Common myeloid progenitor, CD34-positive (primary cell): ENCODE results near the gene C8G.

Experiments
- CTCF ChIA-PET: fragments of 350-600 bp; sonication (Branson Sonifier 250); formaldehyde crosslinking; loops from one replicate; lab custom pipeline; 2021; ENCODE audit warnings: antibody characterized with exemption; lab: Charles Lee
- POLR2A ChIA-PET: fragments of 350-600 bp; sonication (Branson Sonifier 250); formaldehyde crosslinking; loops from one replicate; lab custom pipeline; 2021; ENCODE audit warnings: antibody characterized with exemption; lab: Charles Lee
- DNase-seq, 3 donors: peaks; one replicate each; pipeline versions ENCODE4 v3.0.0 to v3.0.0-alpha.2; 2013
- H3K27ac ChIP-seq, 2 experiments: 1 replicate in 1 of 2; 2 replicates in 1 of 2; pipeline ENCODE4 v1.7.0; 2013; ENCODE audit warnings: inconsistent platforms in 2 of 2, low read length in 2 of 2, mild to moderate bottlenecking in 2 of 2, low read depth in 1 of 2, moderate library complexity in 1 of 2; ENCODE audit not compliant: severe bottlenecking in 2 of 2, insufficient read depth in 1 of 2, poor library complexity in 1 of 2
- H3K27me3 ChIP-seq, 5 experiments: replicated peaks in 2 of 5; 1 replicate in 3 of 5; 2 replicates in 2 of 5; pipeline versions ENCODE4 v1.6.1 to v1.7.0; 2013; ENCODE audit warnings: low read length in 4 of 5, mild to moderate bottlenecking in 2 of 5, moderate library complexity in 2 of 5, inconsistent platforms in 1 of 5; ENCODE audit not compliant: insufficient read depth in 5 of 5, control insufficient read depth in 4 of 5
- H3K36me3 ChIP-seq, 4 experiments: 1 replicate in 2 of 4; 2 replicates in 2 of 4; pipeline versions ENCODE4 v1.6.1 to v1.7.0; 2013; ENCODE audit warnings: low read length in 3 of 4, control low read depth in 1 of 4, mild to moderate bottlenecking in 1 of 4; ENCODE audit not compliant: control insufficient read depth in 4 of 4, insufficient read depth in 4 of 4
- H3K4me1 ChIP-seq, 4 experiments: 1 replicate in 3 of 4; 2 replicates in 1 of 4; pipeline versions ENCODE4 v1.6.1 to v1.7.1; 2013; ENCODE audit warnings: low read length in 3 of 4, mild to moderate bottlenecking in 3 of 4, control low read depth in 1 of 4, inconsistent platforms in 1 of 4, moderate library complexity in 1 of 4; ENCODE audit not compliant: control insufficient read depth in 4 of 4, insufficient read depth in 4 of 4; ENCODE audit errors: control extremely low read depth in 1 of 4
- H3K4me3 ChIP-seq, 7 experiments: 1 replicate in 4 of 7; 2 replicates in 3 of 7; pipeline versions ENCODE4 v1.5.1 to v1.7.0; 2013; ENCODE audit warnings: mild to moderate bottlenecking in 7 of 7, low read length in 6 of 7, moderate library complexity in 6 of 7, inconsistent platforms in 2 of 7, low read depth in 2 of 7, control low read depth in 1 of 7; ENCODE audit not compliant: insufficient read depth in 4 of 7, control insufficient read depth in 1 of 7; ENCODE audit errors: extremely low read depth in 1 of 7
- H3K9me3 ChIP-seq, 5 experiments: 1 replicate in 4 of 5; 2 replicates in 1 of 5; pipeline versions ENCODE4 v1.6.1 to v1.7.1; 2013; ENCODE audit warnings: low read length in 4 of 5, mild to moderate bottlenecking in 2 of 5, inconsistent platforms in 1 of 5, low read depth in 1 of 5, moderate library complexity in 1 of 5; ENCODE audit not compliant: control insufficient read depth in 4 of 5, insufficient read depth in 2 of 5; ENCODE audit errors: control extremely low read depth in 1 of 5
- WGBS: methylation state at CpG from one replicate; pipeline ENCODE4 v1.1.5; 2013; ENCODE audit not compliant: insufficient coverage; 5-methylcytosine and 5-hydroxymethylcytosine counted together

The C8G gene

GRCh38 chr9:136953771-136954269 is 8.8 kb downstream of the C8G start:
- no peak overlapping the region for H3K27ac ChIP-seq
- DNase-seq, result no peak
- 90% methylated on average over 14 of the region's 19 CpGs for whole genome bisulfite sequencing
- H3K9me3 ChIP-seq, result no peaks in the 10 kb centered on the region
- CTCF ChIA-PET, result no interaction called here
- no peaks in the 10 kb centered on the region for H3K27me3 ChIP-seq
- POLR2A ChIA-PET, result no interaction called here
- peaks cover 0 to 16% (median 12%) of the 10 kb centered on the region in 4 experiments for H3K4me1 ChIP-seq
- H3K36me3 ChIP-seq, result no peaks in the 10 kb centered on the region
- no peak overlapping the region for H3K4me3 ChIP-seq

GRCh38 chr9:136954270-136955083 is 9.4 kb downstream of the C8G start:
- Histone ChIP-seq H3K9me3 (no peaks in the 10 kb centered on the region), H3K36me3 (no peaks in the 10 kb centered on the region), H3K27me3 (no peaks in the 10 kb centered on the region), H3K4me3 (no peak overlapping the region), H3K27ac (no peak overlapping the region), H3K4me1 (peaks cover 0 to 10% (median 7%) of the 10 kb centered on the region in 4 experiments)
- 94% methylated on average over 14 of the region's 25 CpGs for WGBS
- DNase-seq, result no peak
- ChIA-PET POLR2A (no interaction called here), CTCF (interaction anchor here (1.1 to 1.4 kb wide), 2 partner anchors 75 to 81 kb away, joined by 3 read pairs; no protein-coding TSS in a partner anchor)

GRCh38 chr9:136955202-136955942 is 10.3 kb downstream of the C8G start:
- WGBS, result 93% methylated on average over 14 of the region's 14 CpGs
- CTCF ChIA-PET, result interaction anchor here (1.1 to 1.4 kb wide), 2 partner anchors 74 to 80 kb away, joined by 3 read pairs; no protein-coding TSS in a partner anchor
- DNase-seq, result no peak
- Histone ChIP-seq H3K4me3 (no peak overlapping the region), H3K9me3 (no peaks in the 10 kb centered on the region), H3K36me3 (no peaks in the 10 kb centered on the region), H3K27me3 (no peaks in the 10 kb centered on the region), H3K4me1 (peaks cover 0 to 4% (median 3%) of the 10 kb centered on the region in 4 experiments), H3K27ac (no peak overlapping the region)
- POLR2A ChIA-PET, result no interaction called here

GRCh38 chr9:136955943-136956335 is 10.9 kb downstream of the C8G start:
- H3K9me3 ChIP-seq, result no peaks in the 10 kb centered on the region
- WGBS, result 95% methylated on average over 4 of the region's 9 CpGs
- CTCF ChIA-PET, result interaction anchor here (1.1 to 1.4 kb wide), 2 partner anchors 73 to 79 kb away, joined by 3 read pairs; no protein-coding TSS in a partner anchor

GRCh38 chr9:136956604-136957003 is 11.6 kb downstream of the C8G start:
- CTCF ChIA-PET, result no interaction called here
- Histone ChIP-seq H3K4me1 (no peaks in the 10 kb centered on the region), H3K36me3 (no peaks in the 10 kb centered on the region), H3K9me3 (no peaks in the 10 kb centered on the region), H3K27ac (no peak overlapping the region), H3K27me3 (no peaks in the 10 kb centered on the region), H3K4me3 (no peak overlapping the region)
- 96% methylated on average over 3 of the region's 4 CpGs for WGBS
- DNase-seq, result no peak
- POLR2A ChIA-PET, result no interaction called here

More at GRCh38 chr9:136955943-136956335, 10.9 kb downstream of the C8G start:
- no peak overlapping the region for H3K4me3 ChIP-seq
- no peak overlapping the region for H3K27ac ChIP-seq
- no peaks in the 10 kb centered on the region for H3K36me3 ChIP-seq
- POLR2A ChIA-PET, result no interaction called here
- H3K27me3 ChIP-seq, result no peaks in the 10 kb centered on the region
- no peak for DNase-seq
- no peaks in the 10 kb centered on the region for H3K4me1 ChIP-seq

GRCh38 chr9:136957461-136957860 is 12.4 kb downstream of the C8G start:
- DNase-seq, result no peak
- CTCF ChIA-PET, result no interaction called here
- POLR2A ChIA-PET, result no interaction called here
- H3K27me3 ChIP-seq, result no peaks in the 10 kb centered on the region
- 100% methylated on average over 1 of the region's 1 CpG for WGBS
- H3K9me3 ChIP-seq, result no peaks in the 10 kb centered on the region
- no peak overlapping the region for H3K4me3 ChIP-seq
- no peak overlapping the region for H3K27ac ChIP-seq
- no peaks in the 10 kb centered on the region for H3K4me1 ChIP-seq
- no peaks in the 10 kb centered on the region for H3K36me3 ChIP-seq
